HepG2 (cell line): Measurements from ENCODE around the gene TRIP6. TPM values are rescaled to one million over a fixed set of nuclear protein-coding genes. Genes with fewer than 3 reads are reported as not detected.

ENCODE experiments used
- CC2D1A ChIP-seq: sonication (generic); formaldehyde crosslinking; IDR thresholded peaks from 2 replicates; pipeline ENCODE4 v1.8.1; 2023; ENCODE audit warnings: mild to moderate bottlenecking, missing genetic modification reagents
- ELF1 ChIP-seq: sonication (generic); formaldehyde crosslinking; IDR thresholded peaks from 2 replicates; pipeline ENCODE4 v1.4.0; 2020; ENCODE audit warnings: missing genetic modification reagents
- FOXA3 ChIP-seq: IDR thresholded peaks from 2 replicates; pipeline ENCODE4 v1.6.1; 2016; ENCODE audit warnings: missing genetic modification reagents, missing compliant biosample characterization
- FOXK1 ChIP-seq: sonication (generic); formaldehyde crosslinking; IDR thresholded peaks from 2 replicates; pipeline ENCODE4 v1.4.0; 2020; ENCODE audit warnings: low read depth, missing genetic modification reagents, borderline replicate concordance
- GLI4 ChIP-seq: sonication (generic); formaldehyde crosslinking; IDR thresholded peaks from 2 replicates; pipeline ENCODE4 v1.5.1; 2020; ENCODE audit warnings: missing genetic modification reagents, mild to moderate bottlenecking, moderate library complexity, borderline replicate concordance
- IKZF1 ChIP-seq: fragments of 450-650 bp; IDR thresholded peaks from 2 replicates; pipeline ENCODE4 v1.7.1; 2016
- KDM3A ChIP-seq: IDR thresholded peaks from 2 replicates; pipeline ENCODE4 v1.6.1; 2018; ENCODE audit warnings: low read depth, missing compliant biosample characterization
- MEIS1 ChIP-seq: sonication (generic); formaldehyde crosslinking; IDR thresholded peaks from 2 replicates; pipeline ENCODE4 v1.9.0; 2021; ENCODE audit warnings: mild to moderate bottlenecking, missing genetic modification reagents, moderate library complexity, borderline replicate concordance
- MIER3 ChIP-seq: IDR thresholded peaks from 2 replicates; pipeline ENCODE4 v1.6.1; 2016; ENCODE audit warnings: missing compliant biosample characterization, borderline replicate concordance
- NFIB ChIP-seq: sonication (generic); formaldehyde crosslinking; IDR thresholded peaks from 2 replicates; pipeline ENCODE4 v1.9.0; 2021; ENCODE audit warnings: missing genetic modification reagents, mild to moderate bottlenecking, borderline replicate concordance
- PRMT3 ChIP-seq: sonication (generic); formaldehyde crosslinking; IDR thresholded peaks from 2 replicates; pipeline ENCODE4 v1.8.1; 2022; ENCODE audit warnings: low read depth, mild to moderate bottlenecking, moderate library complexity, missing genetic modification reagents, borderline replicate concordance
- RBFOX2 ChIP-seq: fragments of 200-400 bp; formaldehyde crosslinking; IDR thresholded peaks from 2 replicates; pipeline ENCODE4 v1.6.1; 2017; ENCODE audit warnings: low read depth, mild to moderate bottlenecking, low read length
- SOX6 ChIP-seq, 2 experiments: fragments of 450-650 bp in 1 of 2; sonication (generic) in 1 of 2; formaldehyde crosslinking in 1 of 2; IDR thresholded peaks; 2 replicates each; pipeline versions ENCODE4 v1.4.0 to v1.6.1; 2017 to 2020; ENCODE audit warnings: antibody characterized with exemption in 1 of 2, mild to moderate bottlenecking in 1 of 2, missing genetic modification reagents in 1 of 2
- STAT5B ChIP-seq: sonication (generic); formaldehyde crosslinking; IDR thresholded peaks from 2 replicates; pipeline ENCODE4 v1.4.0; 2020; ENCODE audit warnings: missing genetic modification reagents
- YY1 ChIP-seq: IDR thresholded peaks from 2 replicates; pipeline ENCODE4 v1.6.1; 2011; ENCODE audit warnings: low read length, low read depth, moderate library complexity, mild to moderate bottlenecking; ENCODE audit not compliant: insufficient read depth, insufficient replicate concordance
- ZBTB38 ChIP-seq: sonication (generic); formaldehyde crosslinking; IDR thresholded peaks from 2 replicates; pipeline ENCODE4 v1.5.1; 2020; ENCODE audit warnings: mild to moderate bottlenecking, missing genetic modification reagents
- ZNF136 ChIP-seq: sonication (generic); formaldehyde crosslinking; IDR thresholded peaks from 2 replicates; pipeline ENCODE4 v1.8.1; 2022; ENCODE audit warnings: low read depth, mild to moderate bottlenecking, moderate library complexity, missing genetic modification reagents
- ZNF20 ChIP-seq: sonication (generic); formaldehyde crosslinking; IDR thresholded peaks from 2 replicates; pipeline ENCODE4 v1.4.0; 2020; ENCODE audit warnings: mild to moderate bottlenecking, moderate library complexity, missing genetic modification reagents
- ZNF333 ChIP-seq: sonication (generic); formaldehyde crosslinking; IDR thresholded peaks from 2 replicates; pipeline ENCODE4 v1.4.0; 2020; ENCODE audit warnings: mild to moderate bottlenecking, missing genetic modification reagents, borderline replicate concordance
- ZNF451 ChIP-seq: sonication (generic); formaldehyde crosslinking; IDR thresholded peaks from 2 replicates; pipeline ENCODE4 v1.5.0; 2020; ENCODE audit warnings: mild to moderate bottlenecking, missing genetic modification reagents
- ZNF556 ChIP-seq: sonication (generic); formaldehyde crosslinking; IDR thresholded peaks from 2 replicates; pipeline ENCODE4 v1.4.0; 2020; ENCODE audit warnings: mild to moderate bottlenecking, missing genetic modification reagents, borderline replicate concordance
- ZNF619 ChIP-seq: sonication (generic); formaldehyde crosslinking; IDR thresholded peaks from 2 replicates; pipeline ENCODE4 v1.4.0; 2020; ENCODE audit warnings: mild to moderate bottlenecking, missing genetic modification reagents
- ZNF747 ChIP-seq: sonication (generic); formaldehyde crosslinking; IDR thresholded peaks from 2 replicates; pipeline ENCODE4 v1.8.1; 2023; ENCODE audit warnings: missing genetic modification reagents, mild to moderate bottlenecking, borderline replicate concordance
- polyA plus RNA-seq, 8 experiments: library from polyadenylated mRNA; depleted of rRNA in 3 of 8; stranded (reverse) in 7 of 8; unstranded in 1 of 8; fragments of >200 nt; fragmentation: Illumina TruSeq in 4 of 8; extraction: Trizol in 4 of 8; gene quantifications; 2 replicates each; pipeline versions ENCODE4 v1.2.1 to v1.2.3, GENCODE V29; 2011 to 2016; ENCODE audit warnings: low read depth in 4 of 8, missing spikeins in 1 of 8, mixed read lengths in 1 of 8; ENCODE audit not compliant: insufficient read depth in 1 of 8
- total RNA-seq, 5 experiments: library from RNA; depleted of rRNA; stranded (reverse); fragments of >200 nt; fragmentation: Illumina TruSeq; extraction: Trizol; gene quantifications; 2 replicates each; pipeline ENCODE4 v1.2.3, GENCODE V29; 2016; ENCODE audit warnings: low read depth in 1 of 5
- TF ChIP-seq, protein P1 (sequence below): sonication (generic); formaldehyde crosslinking; IDR thresholded peaks from 2 replicates; pipeline ENCODE4 v1.4.0; 2020; ENCODE audit warnings: mild to moderate bottlenecking, missing genetic modification reagents
- TF ChIP-seq, protein P2 (sequence below): sonication (generic); formaldehyde crosslinking; IDR thresholded peaks from 2 replicates; pipeline ENCODE4; 2020; ENCODE audit warnings: missing genetic modification reagents, mild to moderate bottlenecking, borderline replicate concordance
- TF ChIP-seq, protein P3 (sequence below): sonication (generic); formaldehyde crosslinking; IDR thresholded peaks from 2 replicates; pipeline ENCODE4 v1.4.0; 2020; ENCODE audit warnings: missing genetic modification reagents

TRIP6 gene
- total and polyA plus RNA-seq, 2 of the 13 experiments (the other 11 are each of a cell fraction or from before 2014, with no cell fraction given): 0.34 to 0.38 TPM

DNA sequence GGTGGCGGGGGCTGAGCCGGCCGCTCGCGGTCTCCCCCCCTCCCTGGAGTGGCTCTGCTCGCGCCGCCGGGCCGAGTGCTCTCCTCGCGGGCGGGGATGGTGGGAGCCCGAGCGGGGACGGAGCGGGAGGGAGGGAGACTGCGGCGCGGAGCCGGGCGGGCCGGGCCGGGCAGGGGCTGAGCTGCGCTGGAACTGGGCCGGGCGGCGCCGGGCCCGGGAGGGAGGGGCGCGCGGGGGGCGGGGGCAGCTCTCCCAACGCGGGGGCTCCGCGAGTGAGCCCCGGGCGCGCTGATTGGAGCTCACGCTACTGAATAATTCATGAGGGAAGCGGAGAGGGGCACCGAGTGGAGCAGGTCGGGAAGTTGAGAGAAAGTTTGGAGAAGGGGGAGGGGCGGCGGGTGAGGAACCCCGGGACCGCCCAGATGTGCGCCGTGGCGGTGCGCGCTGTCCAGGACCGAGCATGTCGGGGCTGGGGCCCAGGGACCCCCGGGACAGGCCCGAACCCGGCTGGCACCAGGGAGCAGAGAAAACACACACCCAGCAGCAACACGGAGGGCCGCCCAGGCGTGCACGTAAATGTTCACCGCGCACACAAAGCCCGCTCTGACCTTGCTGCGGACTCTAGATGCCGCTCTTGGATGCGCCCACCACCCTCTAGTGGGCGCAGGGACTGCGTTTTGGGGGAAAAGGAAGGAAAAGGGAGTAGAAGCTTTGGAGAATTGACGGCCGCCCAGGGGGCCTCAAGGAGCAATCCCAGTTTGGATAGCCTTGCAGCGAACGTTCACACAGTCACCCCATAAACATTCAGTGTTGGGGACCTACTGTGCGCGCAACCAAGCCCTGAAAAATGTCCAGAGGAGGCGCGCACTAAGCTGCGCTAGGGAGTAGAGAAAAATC, 39.6 kb upstream of the TRIP6 start, which contains the start of gene EPHB4 (continued):
- TF ChIP-seq ZNF619 (peak; percentile 87; the same call in 1 of the 2 replicates), ELF1 (CRISPR knock-in tag) (peak; percentile 36), ZBTB38 (CRISPR knock-in tag) (peak; percentile 70), MIER3 (CRISPR knock-in tag) (peak; percentile 56; the same call in 1 of the 2 replicates), IKZF1 (no peak), SOX6 (IDR thresholded peaks at IDR 0.05) (no peak), SOX6 (CRISPR knock-in tag; IDR thresholded peaks at IDR 0.05) (peak; percentile 74), ZNF20 (CRISPR knock-in tag) (0 out of 2 replicates have a peak, but pooled peaks have one; percentile 35), STAT5B (no peak), PRMT3 (CRISPR knock-in tag) (no peak), NFIB (CRISPR knock-in tag) (no peak), KDM3A (peak; percentile 63; the same call in 1 of the 2 replicates), MEIS1 (CRISPR knock-in tag) (0 out of 2 replicates have a peak, but pooled peaks have one; percentile 46), ZNF556 (no peak; the same call in 1 of the 2 replicates), FOXK1 (CRISPR knock-in tag) (no peak), ZNF747 (no peak), FOXA3 (CRISPR knock-in tag) (0 out of 2 replicates have a peak, but pooled peaks have one; percentile 29), RBFOX2 (peak; percentile 80), ZNF136 (CRISPR knock-in tag) (no peak), CC2D1A (CRISPR knock-in tag) (no peak), ZNF333 (CRISPR knock-in tag) (peak; percentile 89), ZNF451 (CRISPR knock-in tag) (0 out of 2 replicates have a peak, but pooled peaks have one; percentile 53), YY1 (peak; percentile 53), GLI4 (CRISPR knock-in tag) (peak; percentile 68; the same call in 1 of the 2 replicates)
- TF ChIP-seq, protein P1, sequence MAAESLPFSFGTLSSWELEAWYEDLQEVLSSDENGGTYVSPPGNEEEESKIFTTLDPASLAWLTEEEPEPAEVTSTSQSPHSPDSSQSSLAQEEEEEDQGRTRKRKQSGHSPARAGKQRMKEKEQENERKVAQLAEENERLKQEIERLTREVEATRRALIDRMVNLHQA (CRISPR knock-in tag): no peak
- TF ChIP-seq, protein P2, sequence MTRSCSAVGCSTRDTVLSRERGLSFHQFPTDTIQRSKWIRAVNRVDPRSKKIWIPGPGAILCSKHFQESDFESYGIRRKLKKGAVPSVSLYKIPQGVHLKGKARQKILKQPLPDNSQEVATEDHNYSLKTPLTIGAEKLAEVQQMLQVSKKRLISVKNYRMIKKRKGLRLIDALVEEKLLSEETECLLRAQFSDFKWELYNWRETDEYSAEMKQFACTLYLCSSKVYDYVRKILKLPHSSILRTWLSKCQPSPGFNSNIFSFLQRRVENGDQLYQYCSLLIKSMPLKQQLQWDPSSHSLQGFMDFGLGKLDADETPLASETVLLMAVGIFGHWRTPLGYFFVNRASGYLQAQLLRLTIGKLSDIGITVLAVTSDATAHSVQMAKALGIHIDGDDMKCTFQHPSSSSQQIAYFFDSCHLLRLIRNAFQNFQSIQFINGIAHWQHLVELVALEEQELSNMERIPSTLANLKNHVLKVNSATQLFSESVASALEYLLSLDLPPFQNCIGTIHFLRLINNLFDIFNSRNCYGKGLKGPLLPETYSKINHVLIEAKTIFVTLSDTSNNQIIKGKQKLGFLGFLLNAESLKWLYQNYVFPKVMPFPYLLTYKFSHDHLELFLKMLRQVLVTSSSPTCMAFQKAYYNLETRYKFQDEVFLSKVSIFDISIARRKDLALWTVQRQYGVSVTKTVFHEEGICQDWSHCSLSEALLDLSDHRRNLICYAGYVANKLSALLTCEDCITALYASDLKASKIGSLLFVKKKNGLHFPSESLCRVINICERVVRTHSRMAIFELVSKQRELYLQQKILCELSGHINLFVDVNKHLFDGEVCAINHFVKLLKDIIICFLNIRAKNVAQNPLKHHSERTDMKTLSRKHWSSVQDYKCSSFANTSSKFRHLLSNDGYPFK: peak; percentile 61; the same call in 1 of the 2 replicates
- TF ChIP-seq, protein P3, sequence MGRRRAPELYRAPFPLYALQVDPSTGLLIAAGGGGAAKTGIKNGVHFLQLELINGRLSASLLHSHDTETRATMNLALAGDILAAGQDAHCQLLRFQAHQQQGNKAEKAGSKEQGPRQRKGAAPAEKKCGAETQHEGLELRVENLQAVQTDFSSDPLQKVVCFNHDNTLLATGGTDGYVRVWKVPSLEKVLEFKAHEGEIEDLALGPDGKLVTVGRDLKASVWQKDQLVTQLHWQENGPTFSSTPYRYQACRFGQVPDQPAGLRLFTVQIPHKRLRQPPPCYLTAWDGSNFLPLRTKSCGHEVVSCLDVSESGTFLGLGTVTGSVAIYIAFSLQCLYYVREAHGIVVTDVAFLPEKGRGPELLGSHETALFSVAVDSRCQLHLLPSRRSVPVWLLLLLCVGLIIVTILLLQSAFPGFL: no peak
